Spleen (tissue), 7 donors: ENCODE measurements around the gene PLEKHG3.

Source experiments
- CTCF ChIP-seq, 11 experiments: fragments of 200-600 bp in 7 of 11; fragments of 450-650 bp in 4 of 11; sonication (generic) in 4 of 11; IDR thresholded peaks in 8 of 11; conservative IDR thresholded peaks in 3 of 11; 1 replicate in 7 of 11; 2 replicates in 4 of 11; pipeline versions ENCODE4 v1.4.0 to v1.8.0; 2016 to 2021; ENCODE audit warnings: antibody characterized with exemption in 11 of 11, inconsistent platforms in 4 of 11, mild to moderate bottlenecking in 1 of 11
- POLR2A ChIP-seq, 3 donors: fragments of 450-650 bp; IDR thresholded peaks; one replicate each; pipeline ENCODE4 v1.5.1; 2017; ENCODE audit warnings: antibody characterized with exemption in 3 of 3, mild to moderate bottlenecking in 1 of 3
- POLR2AphosphoS5 ChIP-seq, 3 donors: sonication (generic); formaldehyde crosslinking; IDR thresholded peaks; one replicate each; pipeline ENCODE4 v1.5.1; 2017; ENCODE audit warnings: antibody characterized with exemption in 3 of 3
- donor health status: DM: no; HTN: no; CAD: no; lungs with moderate emphysema.
- donor health status: DM: no; HTN: no; CAD: no.
- donor health status: DM: no; HTN: no; CAD: no.

- no peak for TF ChIP-seq POLR2AphosphoS5 (IDR thresholded peaks at IDR 0.05)
- no peak for TF ChIP-seq POLR2A (IDR thresholded peaks at IDR 0.05)
- no peak for TF ChIP-seq CTCF (IDR thresholded peaks at IDR 0.05 in 8 of 11, conservative IDR thresholded peaks at IDR 0.05 in 3 of 11)
Measured at GRCh38 chr14:64663174-64663573, 41.0 kb upstream of the PLEKHG3 start.
